ENCODE measurements around the gene SLC17A9. TPM values are rescaled to one million over a fixed set of nuclear protein-coding genes. Genes with fewer than 3 reads are reported as not detected.
A peak's percentile ranks its signal among the peaks of the same experiment; 100 is the strongest.

Gene SLC17A9, protein sequence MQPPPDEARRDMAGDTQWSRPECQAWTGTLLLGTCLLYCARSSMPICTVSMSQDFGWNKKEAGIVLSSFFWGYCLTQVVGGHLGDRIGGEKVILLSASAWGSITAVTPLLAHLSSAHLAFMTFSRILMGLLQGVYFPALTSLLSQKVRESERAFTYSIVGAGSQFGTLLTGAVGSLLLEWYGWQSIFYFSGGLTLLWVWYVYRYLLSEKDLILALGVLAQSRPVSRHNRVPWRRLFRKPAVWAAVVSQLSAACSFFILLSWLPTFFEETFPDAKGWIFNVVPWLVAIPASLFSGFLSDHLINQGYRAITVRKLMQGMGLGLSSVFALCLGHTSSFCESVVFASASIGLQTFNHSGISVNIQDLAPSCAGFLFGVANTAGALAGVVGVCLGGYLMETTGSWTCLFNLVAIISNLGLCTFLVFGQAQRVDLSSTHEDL
- 0.33 and 0.91 TPM in 2 replicates for total RNA-seq (2014; rRNA removed; shearing (Covaris generic))

GRCh38 chr20:62952373-62952967 lies at the start of gene SLC17A9:
Gene SLC17A9 (plus strand): TSS chr20:62952709. CDS start chr20:62952831, 122 bp downstream.
- peak; percentile 33 for DNase-seq (ENCODE audit: low read depth)

- DNase-seq (ENCODE audit: low read depth), result peak; percentile 58
These were observed 49.4 kb upstream of the SLC17A9 start for GRCh38 chr20:62902926-62903615.

- no peak for DNase-seq (ENCODE audit: low read depth)
These were observed 46.9 kb upstream of the SLC17A9 start for GRCh38 chr20:62905536-62906117.

GRCh38 chr20:62906209-62906608 lies 46.3 kb upstream of the SLC17A9 start:
- no peak for DNase-seq (ENCODE audit: low read depth)

GRCh38 chr20:62906647-62907375 lies 45.7 kb upstream of the SLC17A9 start:
- DNase-seq (ENCODE audit: low read depth), result no peak

DNA sequence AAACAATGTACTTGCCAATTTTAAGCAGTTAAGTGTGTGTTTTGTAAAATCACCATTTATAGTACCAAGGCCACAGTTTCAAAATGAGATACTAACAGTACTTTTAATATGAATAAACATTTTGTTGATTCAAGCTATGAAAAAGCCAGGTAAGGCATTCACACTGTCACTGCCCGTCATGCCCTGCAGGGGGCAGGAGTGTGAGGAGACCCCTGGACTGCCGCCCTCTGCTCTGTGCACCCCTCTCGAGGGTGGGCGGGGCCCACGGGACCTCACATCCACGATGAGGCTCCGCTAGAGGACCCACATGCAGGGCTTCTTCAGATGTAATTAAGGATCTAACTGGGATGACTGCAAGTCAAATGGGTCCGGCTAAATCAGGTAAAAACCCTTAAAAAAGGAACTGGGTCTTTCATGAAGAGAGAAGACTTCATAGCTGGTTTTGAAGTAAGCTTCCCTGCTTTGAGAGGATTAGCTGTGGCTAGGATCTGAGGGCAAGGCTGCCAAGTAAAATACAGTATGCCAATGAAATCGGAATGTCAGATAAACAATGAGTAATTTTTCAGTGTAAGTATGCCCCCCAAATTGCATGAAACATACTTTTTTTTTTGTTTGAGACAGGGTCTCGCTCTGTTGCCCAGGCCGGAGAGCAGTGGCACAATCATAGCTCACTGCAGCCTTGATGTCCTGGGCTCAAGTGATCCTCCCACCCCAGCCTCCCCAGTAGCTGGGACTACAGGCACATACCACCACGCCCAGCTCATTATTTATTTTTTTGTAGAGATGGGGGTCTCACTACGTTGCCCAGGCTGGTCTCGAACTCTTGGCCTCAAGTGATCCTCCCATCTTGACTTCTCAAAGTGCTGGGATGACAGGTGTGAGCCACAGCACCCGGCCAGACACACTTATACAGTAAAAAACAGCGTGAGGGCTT lies 44.9 kb upstream of the SLC17A9 start:
- no peak for DNase-seq (ENCODE audit: low read depth)

DNA sequence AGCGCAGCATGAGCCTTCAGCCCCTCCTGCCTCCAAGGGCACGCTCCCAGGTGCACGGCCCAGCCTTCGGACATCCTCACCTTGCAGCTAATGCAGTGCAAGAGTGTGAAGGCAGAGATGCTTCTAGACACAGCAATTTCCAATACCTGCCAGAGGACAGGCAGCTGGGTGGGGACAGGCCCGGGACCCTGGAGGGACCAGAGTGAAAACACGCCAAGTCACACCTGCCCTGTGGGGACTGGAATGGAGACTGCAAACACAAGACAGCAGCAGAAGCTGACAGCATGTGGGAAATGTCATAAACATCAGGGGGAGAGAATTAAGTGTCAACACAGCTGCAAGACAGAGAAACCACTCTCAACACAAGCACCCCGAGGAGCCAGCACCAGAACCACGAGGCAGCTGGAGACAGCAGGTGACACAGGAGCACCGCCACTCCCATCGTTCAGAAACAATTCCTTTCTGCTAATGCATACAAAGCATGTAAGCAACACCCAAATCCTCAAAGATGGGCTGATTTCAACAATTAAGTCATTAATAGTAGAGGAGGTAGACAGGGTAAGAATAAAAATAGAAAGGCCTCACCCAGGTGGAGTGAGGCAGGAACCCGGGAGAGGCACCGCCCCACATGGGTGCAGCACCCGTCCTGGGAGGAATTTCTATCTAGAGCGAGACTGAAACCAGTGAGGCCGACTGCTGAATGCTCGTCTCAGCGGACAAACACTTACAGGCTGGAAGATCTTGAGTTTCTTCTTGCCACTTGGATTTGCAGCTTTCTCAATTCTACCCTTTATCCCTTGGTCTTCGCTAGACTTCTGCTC lies 43.3 kb upstream of the SLC17A9 start:
- DNase-seq (ENCODE audit: low read depth), result no peak

DNA sequence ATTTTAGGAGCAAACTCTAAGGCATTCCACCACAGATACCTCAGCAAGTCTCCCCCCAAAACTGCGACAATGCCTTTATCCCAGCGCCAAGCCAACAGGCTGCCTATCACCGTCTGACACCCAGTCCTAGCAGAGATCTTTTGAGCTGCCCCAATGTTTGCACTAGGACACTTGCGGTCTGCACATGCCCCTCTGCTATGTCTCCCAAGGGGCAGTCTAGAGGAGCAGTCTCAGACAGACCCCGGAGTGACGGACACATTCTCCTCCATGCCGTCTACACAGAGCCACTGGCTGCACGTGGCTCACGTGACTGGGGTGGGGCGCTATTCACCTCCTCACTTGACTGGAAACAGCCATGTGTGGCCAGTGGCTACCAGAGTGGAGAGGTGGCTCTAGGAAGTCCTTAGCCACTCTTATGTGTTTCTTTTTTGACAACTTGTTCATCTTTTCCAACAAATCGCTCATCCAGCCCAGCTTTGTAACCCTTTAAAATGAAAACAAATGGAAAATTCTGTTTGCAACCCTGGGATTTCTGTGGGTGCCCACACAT lies 42.2 kb upstream of the SLC17A9 start:
- no peak for DNase-seq (ENCODE audit: low read depth)

- DNase-seq (ENCODE audit: low read depth), result no peak
These were observed 41.6 kb upstream of the SLC17A9 start for GRCh38 chr20:62910777-62911497.

DNA sequence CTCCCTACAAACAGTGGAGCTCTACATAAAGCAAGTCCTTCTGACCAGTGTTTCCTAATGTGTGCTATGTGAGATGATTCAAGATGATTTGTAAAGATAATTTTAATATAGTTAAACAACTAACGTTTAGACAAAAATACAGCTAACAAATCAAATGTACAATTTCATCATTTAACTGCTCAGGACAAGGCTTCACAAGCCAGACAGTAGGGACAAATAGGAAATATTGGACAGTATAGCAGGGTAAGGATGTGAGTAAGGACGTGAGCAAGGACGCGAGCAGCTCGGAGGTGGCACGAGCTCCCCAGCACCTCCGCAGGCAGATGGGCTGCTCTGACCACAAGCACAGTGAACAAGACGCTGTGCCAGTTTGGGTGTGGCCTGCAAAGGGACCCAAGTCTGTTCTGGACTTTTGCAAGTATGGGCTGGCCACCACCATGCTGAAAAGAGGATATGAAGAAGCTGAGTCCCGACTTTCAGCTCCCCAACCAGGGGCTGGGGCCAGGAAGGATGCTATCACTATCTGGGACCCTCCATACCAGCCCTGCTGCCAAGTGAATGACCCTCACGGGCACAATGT lies 40.7 kb upstream of the SLC17A9 start:
- no peak for DNase-seq (ENCODE audit: low read depth)

DNA sequence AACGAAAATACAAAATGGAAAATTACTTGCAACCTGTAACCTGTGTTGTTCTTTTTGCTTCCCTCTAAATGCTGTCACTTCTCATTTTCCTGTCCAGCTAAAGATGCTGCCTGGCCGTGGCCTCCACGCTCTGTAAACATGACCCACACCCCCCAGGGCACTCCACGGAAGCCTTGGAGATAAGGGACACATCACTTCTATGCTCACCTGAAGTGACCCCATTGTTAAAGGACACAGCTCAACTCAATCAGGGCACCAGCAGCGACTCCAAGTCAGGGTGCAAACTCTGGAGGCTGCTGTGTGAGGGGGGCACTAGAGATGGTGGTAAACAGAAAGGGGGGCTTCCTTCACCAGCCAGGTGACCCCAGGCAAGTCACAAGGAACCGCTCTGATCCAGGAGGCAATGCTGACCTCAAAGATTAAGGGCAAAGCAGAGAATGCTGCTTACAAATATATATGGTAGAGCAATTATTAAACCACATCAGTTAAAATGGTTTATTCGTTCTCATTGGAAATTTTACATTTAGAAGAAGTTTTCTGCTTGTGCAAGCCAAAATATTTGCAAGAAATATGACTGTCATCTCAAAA lies 39.4 kb upstream of the SLC17A9 start:
- DNase-seq (ENCODE audit: low read depth), result no peak

GRCh38 chr20:62914436-62914835 lies 38.1 kb upstream of the SLC17A9 start:
- DNase-seq (ENCODE audit: low read depth), result no peak

GRCh38 chr20:62914970-62915457 lies 37.5 kb upstream of the SLC17A9 start:
- no peak for DNase-seq (ENCODE audit: low read depth)

DNA sequence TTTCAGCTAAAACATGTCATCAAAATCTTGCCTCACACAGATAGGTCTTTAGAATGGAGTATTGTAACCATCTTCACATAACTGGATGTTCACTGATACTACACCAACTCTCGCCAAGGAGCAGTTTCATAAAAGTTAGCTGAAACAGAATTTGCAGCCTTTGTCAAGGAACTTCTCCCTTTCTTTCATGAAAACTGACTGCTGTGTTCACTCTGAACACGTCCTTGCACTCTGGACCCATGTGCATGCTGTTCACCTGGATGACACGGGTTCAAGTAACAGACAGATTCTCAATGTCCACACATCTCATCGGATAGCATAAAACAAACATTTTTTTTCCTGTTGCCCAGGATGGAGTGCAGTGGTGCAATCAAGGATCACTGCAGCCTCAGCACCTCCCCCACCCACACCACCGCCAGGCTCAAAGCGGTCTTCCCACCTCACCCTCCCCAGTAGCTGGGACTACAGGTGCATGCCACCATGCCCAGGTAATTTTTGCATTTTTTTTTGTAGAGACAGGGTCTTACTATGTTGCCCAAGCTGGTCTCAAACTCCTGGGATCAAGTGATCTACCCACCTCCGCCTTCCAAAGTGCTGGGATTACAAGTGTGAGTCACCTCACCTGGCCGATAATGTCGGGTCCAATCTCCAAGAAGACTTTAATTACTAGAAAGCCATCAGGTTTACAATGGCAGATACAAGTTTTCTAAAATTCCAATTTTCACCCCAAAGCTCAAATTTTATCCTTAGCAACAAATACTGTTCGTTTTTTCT lies 35.6 kb upstream of the SLC17A9 start:
- no peak for DNase-seq (ENCODE audit: low read depth)

GRCh38 chr20:62917720-62918119 lies 34.8 kb upstream of the SLC17A9 start:
- no peak for DNase-seq (ENCODE audit: low read depth)

- DNase-seq (ENCODE audit: low read depth), result no peak
These were observed 34.4 kb upstream of the SLC17A9 start for GRCh38 chr20:62918147-62918546.

DNA sequence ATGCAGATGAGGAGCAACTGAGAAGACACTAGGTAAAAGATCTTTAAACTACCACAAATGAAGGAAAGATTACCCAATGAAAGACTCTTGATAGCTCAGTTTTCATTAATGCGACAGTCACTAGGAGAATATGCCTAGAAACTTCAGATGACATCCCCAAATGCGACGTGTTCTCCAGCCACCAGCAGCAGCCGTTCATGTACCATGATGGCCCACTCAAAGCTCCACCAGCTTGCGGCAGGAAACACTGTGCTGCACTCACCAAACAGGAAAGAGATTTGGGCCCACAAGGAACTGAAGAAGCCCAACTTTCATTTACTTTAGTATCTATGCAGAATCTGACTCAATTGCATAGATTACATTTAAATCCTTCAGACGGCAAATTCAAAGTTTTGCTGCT lies 33.7 kb upstream of the SLC17A9 start:
- no peak for DNase-seq (ENCODE audit: low read depth)

Data from Daoy (cell line).